GM12878 (cell line): Measurements from ENCODE around the gene ZNF385C. TPM values are rescaled to one million over a fixed set of nuclear protein-coding genes. Genes with fewer than 3 reads are reported as not detected.

ENCODE experiments used
- ATAC-seq: fragments of 200-7000 bp; cut with Tn5 transposase; 3 replicates; pipeline ENCODE4 v1.9.1; 2020; ENCODE audit warnings: mild to moderate bottlenecking, moderate library complexity
- BruUV-seq: library from RNA; stranded (reverse); fragments of 400-500 nt; replicated peaks from 2 replicates; lab custom pipeline; 2021; lab: Mats Ljungman, UMichigan
- CTCF ChIA-PET: fragments of 300-600 bp; sonication (Branson Sonifier 250); formaldehyde crosslinking; extraction: SDS; loops from one replicate; lab custom pipeline; 2021; ENCODE audit warnings: inconsistent platforms; lab: Yijun Ruan, JAX
- POLR2A ChIA-PET: fragments of 350-600 bp; formaldehyde crosslinking; extraction: SDS; loops from one replicate; lab custom pipeline; 2021; ENCODE audit warnings: inconsistent platforms; lab: Charles Lee
- RAD21 ChIA-PET: fragments of 300-600 bp; sonication (Branson Sonifier 250); formaldehyde crosslinking; loops from one replicate; lab custom pipeline; 2023; ENCODE audit warnings: antibody characterized with exemption; ENCODE audit not compliant: unreplicated experiment; lab: Charles Lee
- SMC1A ChIA-PET: fragments of 300-600 bp; sonication (Branson Sonifier 250); formaldehyde crosslinking; loops from one replicate; lab custom pipeline; 2023; ENCODE audit not compliant: unreplicated experiment, uncharacterized antibody; lab: Charles Lee
- DNase-seq: peaks from one replicate; pipeline ENCODE4 v3.0.0-alpha.2; 2011; ENCODE audit warnings: low read depth, low spot score
- FAIRE-seq: peaks from 3 replicates; lab custom pipeline; 2011; peaks lifted over from hg19 to GRCh38; lab: Jason Lieb, UNC
- H2AFZ ChIP-seq: 2 replicates; pipeline ENCODE4 v1.6.0; 2011; ENCODE audit warnings: low read depth, low read length, control low read depth; ENCODE audit not compliant: control insufficient read depth
- H3K27ac ChIP-seq: 2 replicates; pipeline ENCODE4 v1.5.1; 2011; ENCODE audit warnings: control low read depth; ENCODE audit not compliant: control insufficient read depth, insufficient read depth
- H3K27me3 ChIP-seq, 2 experiments: replicated peaks in 1 of 2; 2 replicates each; pipeline versions ENCODE4 v1.6.0 to v1.6.1; 2011; ENCODE audit warnings: low read length in 1 of 2; ENCODE audit not compliant: control insufficient read depth in 2 of 2, insufficient read depth in 2 of 2
- H3K36me3 ChIP-seq, 2 experiments: 2 replicates each; pipeline ENCODE4 v1.5.1; 2011; ENCODE audit warnings: low read length in 1 of 2; ENCODE audit not compliant: control insufficient read depth in 2 of 2, insufficient read depth in 2 of 2
- H3K4me1 ChIP-seq: 2 replicates; pipeline ENCODE4 v1.6.1; 2011; ENCODE audit warnings: mild to moderate bottlenecking, low read length, moderate library complexity, mixed read lengths; ENCODE audit not compliant: control insufficient read depth, insufficient read depth
- H3K4me2 ChIP-seq: 2 replicates; pipeline ENCODE4 v1.6.0; 2011; ENCODE audit warnings: control low read depth; ENCODE audit not compliant: control insufficient read depth, insufficient read depth
- H3K4me3 ChIP-seq: fragments of 200-600 bp; sonication (generic); 2 replicates; pipeline ENCODE4 v1.5.1; 2016
- H3K79me2 ChIP-seq: 2 replicates; pipeline ENCODE4 v1.6.0; 2011; ENCODE audit warnings: low read length; ENCODE audit not compliant: control insufficient read depth, insufficient read depth
- H3K9ac ChIP-seq: 2 replicates; pipeline ENCODE4 v1.8.0; 2011; ENCODE audit warnings: low read length, control low read depth, mixed read lengths; ENCODE audit not compliant: control insufficient read depth, insufficient read depth
- H3K9me3 ChIP-seq: replicated peaks from 3 replicates; pipeline ENCODE4 v1.5.1; 2011; ENCODE audit warnings: mild to moderate bottlenecking, low read length; ENCODE audit not compliant: control insufficient read depth, insufficient read depth
- H4K20me1 ChIP-seq: 2 replicates; pipeline ENCODE4 v1.6.0; 2011; ENCODE audit not compliant: control insufficient read depth, insufficient read depth
- NR2C2 ChIP-seq: IDR thresholded peaks from 2 replicates; pipeline ENCODE4 v1.6.1; 2011; ENCODE audit warnings: borderline replicate concordance, low read depth; ENCODE audit not compliant: control insufficient read depth, insufficient read length
- POLR2A ChIP-seq: IDR thresholded peaks from 2 replicates; pipeline ENCODE4 v1.6.1; 2011; ENCODE audit warnings: low read depth, mild to moderate bottlenecking, low read length
- RAD21 ChIP-seq: IDR thresholded peaks from 2 replicates; pipeline ENCODE4 v1.6.1; 2011; ENCODE audit warnings: mild to moderate bottlenecking, low read depth, low read length, moderate library complexity; ENCODE audit not compliant: insufficient read depth
- RAD51 ChIP-seq: fragments of 450-650 bp; IDR thresholded peaks from 2 replicates; pipeline ENCODE4 v1.6.1; 2016; ENCODE audit warnings: moderate library complexity, mild to moderate bottlenecking, inconsistent platforms
- SMARCA5 ChIP-seq: fragments of 450-650 bp; IDR thresholded peaks from 2 replicates; pipeline ENCODE4 v1.6.1; 2017; ENCODE audit warnings: mild to moderate bottlenecking
- SMC3 ChIP-seq: IDR thresholded peaks from 2 replicates; pipeline ENCODE4 v1.6.1; 2011; ENCODE audit warnings: low read length, improper control_type of control experiment, borderline replicate concordance
- YY1 ChIP-seq: IDR thresholded peaks from 2 replicates; pipeline ENCODE4 v1.6.1; 2011; ENCODE audit warnings: low read depth, mild to moderate bottlenecking, low read length
- whole genome bisulfite sequencing: methylation state at CpG from one replicate; pipeline ENCODE4 v1.1.6; 2016; ENCODE audit warnings: low lambda C conversion rate; ENCODE audit not compliant: insufficient replicate concordance, insufficient coverage; ENCODE audit errors: missing lambda C conversion rate; 5-methylcytosine and 5-hydroxymethylcytosine counted together
- in situ Hi-C: fragments of 300-500 bp; cut with MboI; formaldehyde crosslinking; loops from 9 replicates; pipeline ENCODE4 v1.14.3; 2018; ENCODE audit warnings: mixed read lengths
- intact Hi-C: fragments of 100-400 bp; cut with micrococcal nuclease; formaldehyde crosslinking; loops from one replicate; pipeline ENCODE4 v1.14.2; 2022; ENCODE audit not compliant: unreplicated experiment
- polyA plus RNA-seq, 11 experiments: library from polyadenylated mRNA; depleted of rRNA in 4 of 11; unstranded in 6 of 11; stranded (reverse) in 5 of 11; fragments of >200 nt; fragmentation: Nextera tagmentation in 4 of 11; fragmentation: Illumina TruSeq in 1 of 11; extraction: Ambion mirVana in 4 of 11; extraction: Trizol in 1 of 11; gene quantifications; 1 replicate in 1 of 11; 2 replicates in 10 of 11; pipeline versions ENCODE4 v1.2.1 to v1.2.3, GENCODE V29; 2011 to 2016; ENCODE audit warnings: inconsistent platforms in 2 of 11, missing spikeins in 2 of 11, low read depth in 1 of 11
- total RNA-seq, 4 experiments: library from RNA; depleted of rRNA in 3 of 4; stranded (reverse); fragments of >200 nt in 3 of 4; fragmentation: Illumina TruSeq in 1 of 4; extraction: Trizol in 1 of 4; gene quantifications; 2 replicates each; pipeline versions ENCODE4 v1.2.1 to v1.2.3, GENCODE V29; 2013 to 2021
- TF ChIP-seq, protein P1 (sequence below), 3 experiments: IDR thresholded peaks in 2 of 3; conservative IDR thresholded peaks in 1 of 3; 2 replicates each; pipeline ENCODE4 v1.5.1; 2011; ENCODE audit warnings: low read depth in 3 of 3, low read length in 3 of 3, mild to moderate bottlenecking in 3 of 3, control low read depth in 2 of 3, moderate library complexity in 2 of 3, inconsistent platforms in 1 of 3, mixed read lengths in 1 of 3; ENCODE audit not compliant: control insufficient read depth in 2 of 3, insufficient read depth in 1 of 3; ENCODE audit errors: extremely low read depth in 1 of 3

Gene ZNF385C
- total and polyA plus RNA-seq, 10 of the 15 experiments (the other 5 are each of a cell fraction or from before 2014, with no cell fraction given) = 0.06 to 0.20 (median 0.07) TPM; not detected in 5

DNA sequence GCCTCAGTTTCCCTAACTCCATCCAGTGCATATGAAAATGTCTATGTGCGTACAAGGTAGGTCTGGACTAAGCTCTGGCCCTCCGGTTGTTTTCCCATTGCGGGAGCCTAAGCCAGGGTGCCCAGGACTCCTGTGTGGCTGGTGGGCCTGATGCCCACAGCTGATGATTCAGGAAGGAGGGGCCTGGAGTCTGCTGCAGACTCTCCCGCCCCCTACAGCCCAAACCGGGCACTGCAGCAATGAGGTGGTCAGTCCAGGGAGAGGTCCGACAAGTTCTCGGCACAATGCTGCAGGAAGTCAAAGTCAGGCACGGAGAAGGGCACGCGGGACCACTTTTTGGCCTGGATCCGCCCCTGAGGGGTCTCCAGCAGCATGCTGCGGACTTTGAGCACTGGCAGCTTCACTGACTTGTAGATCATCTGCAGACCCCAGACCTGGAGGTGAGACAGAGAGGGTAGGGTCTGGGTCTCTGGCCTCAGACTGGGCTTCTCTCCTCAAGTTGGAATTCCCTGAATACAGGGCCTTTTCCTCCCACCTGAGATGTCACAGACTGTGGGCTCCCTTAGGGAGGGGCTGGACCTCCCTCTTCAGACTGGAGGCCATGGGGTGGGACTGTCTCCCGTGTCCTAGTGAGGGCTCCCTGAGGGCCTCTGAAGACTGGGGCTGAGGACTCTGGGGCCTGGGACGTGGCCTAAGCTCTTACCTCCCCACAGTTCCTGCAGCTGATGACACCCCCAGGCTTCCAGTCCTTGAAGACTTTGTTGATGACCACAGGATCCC is 3.4 kb upstream of the ZNF385C start:
- DNase-seq (no peak), FAIRE-seq (peak; percentile 56), ATAC-seq (peak; percentile 87)
- Histone ChIP-seq H3K9me3 (no peaks in the 10 kb centered on the region), H2AFZ (no peak overlapping the region), H3K27me3 (peaks cover 1 to 6% of the 10 kb centered on the region in 2 experiments; a peak in 1 of 4 replicates), H3K36me3 (0 out of 4 replicates have a peak, but pooled peaks cover 0 to 2% of the 10 kb centered on the region in 2 experiments), H3K4me3 (no peak overlapping the region), H3K4me1 (peaks cover 5% of the 10 kb centered on the region), H3K79me2 (no peaks in the 10 kb centered on the region), H4K20me1 (0 out of 2 replicates have a peak, but pooled peaks cover 3% of the 10 kb centered on the region), H3K27ac (no peak overlapping the region), H3K9ac (no peak overlapping the region), H3K4me2 (no peak overlapping the region)
- WGBS = 61% methylated on average over 14 of the region's 14 CpGs
- POLR2A ChIA-PET = no interaction called here
- peak; percentile 36; the same call in 1 of the 2 replicates for TF ChIP-seq POLR2A
- peak; percentile 70 for TF ChIP-seq SMC3
- TF ChIP-seq RAD21 = peak; percentile 81
- TF ChIP-seq YY1 = 0 out of 2 replicates have a peak, but pooled peaks have one; percentile 37
- TF ChIP-seq NR2C2 = no peak
- TF ChIP-seq RAD51 = no peak
- peak; percentile 33; the same call in 1 of the 2 replicates for TF ChIP-seq SMARCA5
- TF ChIP-seq, protein P1, sequence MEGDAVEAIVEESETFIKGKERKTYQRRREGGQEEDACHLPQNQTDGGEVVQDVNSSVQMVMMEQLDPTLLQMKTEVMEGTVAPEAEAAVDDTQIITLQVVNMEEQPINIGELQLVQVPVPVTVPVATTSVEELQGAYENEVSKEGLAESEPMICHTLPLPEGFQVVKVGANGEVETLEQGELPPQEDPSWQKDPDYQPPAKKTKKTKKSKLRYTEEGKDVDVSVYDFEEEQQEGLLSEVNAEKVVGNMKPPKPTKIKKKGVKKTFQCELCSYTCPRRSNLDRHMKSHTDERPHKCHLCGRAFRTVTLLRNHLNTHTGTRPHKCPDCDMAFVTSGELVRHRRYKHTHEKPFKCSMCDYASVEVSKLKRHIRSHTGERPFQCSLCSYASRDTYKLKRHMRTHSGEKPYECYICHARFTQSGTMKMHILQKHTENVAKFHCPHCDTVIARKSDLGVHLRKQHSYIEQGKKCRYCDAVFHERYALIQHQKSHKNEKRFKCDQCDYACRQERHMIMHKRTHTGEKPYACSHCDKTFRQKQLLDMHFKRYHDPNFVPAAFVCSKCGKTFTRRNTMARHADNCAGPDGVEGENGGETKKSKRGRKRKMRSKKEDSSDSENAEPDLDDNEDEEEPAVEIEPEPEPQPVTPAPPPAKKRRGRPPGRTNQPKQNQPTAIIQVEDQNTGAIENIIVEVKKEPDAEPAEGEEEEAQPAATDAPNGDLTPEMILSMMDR (IDR thresholded peaks at IDR 0.05 in 2 of 3, conservative IDR thresholded peaks at IDR 0.05 in 1 of 3; ENCODE audit: control insufficient read depth in 2 of 3, extremely low read depth in 1 of 3, insufficient read depth in 1 of 3, low read depth in 3 of 3, low read length in 3 of 3) = peak; percentile 84 to 92 (median 92)
- CTCF ChIA-PET = interaction anchor here (0.5 to 2.6 kb wide), 28 partner anchors 10 to 305 kb away, joined by 3 to 29 read pairs (median 4); partner anchors contain the start of genes CNP, DHX58, DNAJC7 and KCNH4
- intact Hi-C loops (loop anchor here (5.0 kb wide), 2 partner anchors 34 to 74 kb away; no protein-coding TSS in a partner anchor), in situ Hi-C loops (no loop called here)
- SMC1A ChIA-PET = interaction anchor here (0.7 to 1.3 kb wide), 4 partner anchors 18 to 89 kb away, joined by 3 to 4 read pairs (median 3); no protein-coding TSS in a partner anchor
- TSS peak; percentile 60 for BruUV-seq
- RAD21 ChIA-PET = interaction anchor here (0.5 to 2.1 kb wide), 10 partner anchors 9 to 577 kb away, joined by 3 to 6 read pairs (median 4); partner anchors contain the start of genes CNP, DHX58 and DNAJC7
